HG03521 (cell line): ENCODE data around the gene STARD10.

Experiments used
- ATAC-seq: cut with Tn5 transposase; IDR thresholded peaks from one replicate; pipeline ENCODE4 v1.9.1; 2021; ENCODE audit warnings: mild to moderate bottlenecking, moderate library complexity; ENCODE audit not compliant: unreplicated experiment

Gene STARD10

GRCh38 chr11:72781313-72782080 is 12.3 kb downstream of the STARD10 start:
- no peak for ATAC-seq

GRCh38 chr11:72781063-72781312 is 12.9 kb downstream of the STARD10 start:
- ATAC-seq = no peak

GRCh38 chr11:72780296-72781062 is 13.4 kb downstream of the STARD10 start:
- ATAC-seq = no peak

GRCh38 chr11:72779495-72780128 is 14.2 kb downstream of the STARD10 start:
- no peak for ATAC-seq

GRCh38 chr11:72778535-72779494 is 15.0 kb downstream of the STARD10 start:
- ATAC-seq = no peak

- ATAC-seq = no peak
Observed at GRCh38 chr11:72777755-72778278, 16.0 kb downstream of the STARD10 start.

GRCh38 chr11:72776844-72777754 is 16.7 kb downstream of the STARD10 start:
- ATAC-seq = no peak

- no peak for ATAC-seq
Observed at GRCh38 chr11:72776117-72776843, 17.6 kb downstream of the STARD10 start.

- no peak for ATAC-seq
Observed at GRCh38 chr11:72775288-72776110, 18.3 kb downstream of the STARD10 start.

GRCh38 chr11:72774499-72774898 is 19.3 kb downstream of the STARD10 start:
- no peak for ATAC-seq

- ATAC-seq = no peak
Observed at GRCh38 chr11:72773696-72774095, 20.2 kb downstream of the STARD10 start.

- no peak for ATAC-seq
Observed at GRCh38 chr11:72773291-72773690, 20.6 kb downstream of the STARD10 start.

- no peak for ATAC-seq
Observed at GRCh38 chr11:72772059-72772458, 21.8 kb downstream of the STARD10 start.

- ATAC-seq = no peak
Observed at GRCh38 chr11:72771507-72771906, 22.3 kb downstream of the STARD10 start.

GRCh38 chr11:72770799-72771198 is 23.0 kb downstream of the STARD10 start:
- no peak for ATAC-seq

GRCh38 chr11:72769680-72770079 is 24.2 kb downstream of the STARD10 start:
- no peak for ATAC-seq

- no peak for ATAC-seq
Observed at GRCh38 chr11:72768581-72768980, 25.3 kb downstream of the STARD10 start.
